ENCODE measurements around the gene ATAD1.

Gene ATAD1

GRCh38 chr10:87715552-87716347, 102.3 kb downstream of the ATAD1 start:
- no peak overlapping the region for H3K27ac ChIP-seq
- H3K27me3 ChIP-seq (replicated peaks) = no peaks in the 10 kb centered on the region
- no peak for DNase-seq
- in situ Hi-C loops (cut with HindIII; ENCODE audit: low pct_ligation_motif_present, low sequenced_read_pairs) = no loop called here
- peaks cover 68% of the 10 kb centered on the region for H3K36me3 ChIP-seq (replicated peaks)
- no peak for TF ChIP-seq CTCF (IDR thresholded peaks at IDR 0.05; ENCODE audit: low read depth, low read length, missing control alignments)
- H3K4me3 ChIP-seq (ENCODE audit: low read depth, low read length) = no peak overlapping the region

GRCh38 chr10:87713707-87714106, 104.3 kb downstream of the ATAD1 start:
- Histone ChIP-seq H3K36me3 (replicated peaks) (peaks cover 76% of the 10 kb centered on the region), H3K27me3 (replicated peaks) (no peaks in the 10 kb centered on the region), H3K27ac (no peak overlapping the region), H3K4me3 (ENCODE audit: low read depth, low read length) (no peak overlapping the region)
- no peak for TF ChIP-seq CTCF (IDR thresholded peaks at IDR 0.05; ENCODE audit: low read depth, low read length, missing control alignments)
- in situ Hi-C loops (cut with HindIII; ENCODE audit: low pct_ligation_motif_present, low sequenced_read_pairs) = no loop called here
- DNase-seq = no peak

- in situ Hi-C loops (cut with HindIII; ENCODE audit: low pct_ligation_motif_present, low sequenced_read_pairs) = no loop called here
- no peak for DNase-seq
- TF ChIP-seq CTCF (IDR thresholded peaks at IDR 0.05; ENCODE audit: low read depth, low read length, missing control alignments) = no peak
- no peak overlapping the region for H3K4me3 ChIP-seq (ENCODE audit: low read depth, low read length)
- no peak overlapping the region for H3K27ac ChIP-seq
- H3K27me3 ChIP-seq (replicated peaks) = no peaks in the 10 kb centered on the region
- peaks cover 69% of the 10 kb centered on the region for H3K36me3 ChIP-seq (replicated peaks)
Measured at GRCh38 chr10:87712913-87713616, 105.0 kb downstream of the ATAD1 start.

- TF ChIP-seq CTCF (IDR thresholded peaks at IDR 0.05; ENCODE audit: low read depth, low read length, missing control alignments) = no peak
- H3K4me3 ChIP-seq (ENCODE audit: low read depth, low read length) = no peak overlapping the region
- H3K27me3 ChIP-seq (replicated peaks) = no peaks in the 10 kb centered on the region
- in situ Hi-C loops (cut with HindIII; ENCODE audit: low pct_ligation_motif_present, low sequenced_read_pairs) = no loop called here
- H3K27ac ChIP-seq = no peak overlapping the region
- peaks cover 39% of the 10 kb centered on the region for H3K36me3 ChIP-seq (replicated peaks)
- DNase-seq = no peak
Measured at GRCh38 chr10:87707254-87707653, 110.8 kb downstream of the ATAD1 start.

GRCh38 chr10:87706731-87707130, 111.3 kb downstream of the ATAD1 start:
- TF ChIP-seq CTCF (IDR thresholded peaks at IDR 0.05; ENCODE audit: low read depth, low read length, missing control alignments) = no peak
- Histone ChIP-seq H3K36me3 (replicated peaks) (peaks cover 37% of the 10 kb centered on the region), H3K27me3 (replicated peaks) (no peaks in the 10 kb centered on the region), H3K4me3 (ENCODE audit: low read depth, low read length) (no peak overlapping the region), H3K27ac (no peak overlapping the region)
- DNase-seq = no peak
- in situ Hi-C loops (cut with HindIII; ENCODE audit: low pct_ligation_motif_present, low sequenced_read_pairs) = no loop called here

Data from brain microvascular endothelial cell (primary cell).